ENCODE measurements around the gene DAPK2.
A peak's percentile ranks its signal among the peaks of the same experiment; 100 is the strongest.
"Not testable (repeated sequence)": the region's sequence is repeated elsewhere in the genome, so short reads cannot be mapped to it uniquely, and the experiment has no call there.

Gene DAPK2

GRCh38 chr15:64046421-64047153, at the start of gene DAPK2:
Gene DAPK2 (minus strand): TSS chr15:64046485. CDS start chr15:64040261, 6,224 bp downstream.
- DNase-seq: peak in 45 of 51 donors; percentile 8 to 85 (median 45)

- no peak for DNase-seq
Measured at GRCh38 chr15:64095431-64095794, 49.1 kb upstream of the DAPK2 start.

DNA sequence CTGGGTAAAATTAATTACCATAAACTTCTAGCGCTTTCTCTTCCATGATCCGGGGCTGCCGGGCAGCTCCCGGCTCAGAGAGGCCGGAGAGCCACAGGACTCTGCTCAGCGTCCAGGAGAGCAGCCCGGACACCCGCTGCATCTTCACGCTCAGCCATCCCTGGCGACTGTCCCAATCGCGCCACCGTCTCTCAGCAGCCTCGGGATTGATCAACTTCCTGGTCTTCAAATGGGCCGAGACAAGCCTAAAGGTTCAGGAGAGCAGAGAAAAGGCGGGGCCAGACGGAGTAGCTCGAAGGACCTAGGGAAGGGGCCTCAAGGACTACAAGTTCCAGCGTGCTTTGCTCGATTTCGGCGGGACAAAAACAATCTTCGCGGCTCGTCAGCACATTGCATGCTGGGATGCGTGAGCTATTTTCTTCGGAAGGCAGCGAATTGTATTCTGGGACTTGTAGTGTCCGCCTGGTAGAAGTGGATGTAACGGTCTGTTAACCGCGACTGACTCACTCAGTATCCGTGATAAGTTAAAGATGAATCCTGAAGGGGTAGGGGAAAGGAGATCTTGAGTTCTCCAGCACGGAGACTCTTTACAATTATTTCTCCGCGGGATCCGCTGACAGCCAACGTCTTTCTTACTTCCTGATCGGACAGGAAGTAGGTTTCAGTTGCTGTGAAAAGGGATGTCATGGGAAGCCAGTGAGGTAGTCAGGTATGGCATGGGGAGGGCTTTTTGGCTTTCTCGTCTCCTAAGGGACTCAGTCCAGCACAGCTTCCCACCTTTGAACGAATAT, 47.5 kb upstream of the DAPK2 start, which contains the start of gene CIAO2A:
Gene CIAO2A (minus strand): TSS at position 212 of the 791 bp plus-strand sequence. CDS start 70 bp downstream, at position 142.
- peak; percentile 61 to 97 (median 90) for DNase-seq

- peak in 11 of 51 donors; percentile 12 to 58 (median 37) for DNase-seq
Measured at GRCh38 chr15:64092864-64093626, 46.8 kb upstream of the DAPK2 start.

DNA sequence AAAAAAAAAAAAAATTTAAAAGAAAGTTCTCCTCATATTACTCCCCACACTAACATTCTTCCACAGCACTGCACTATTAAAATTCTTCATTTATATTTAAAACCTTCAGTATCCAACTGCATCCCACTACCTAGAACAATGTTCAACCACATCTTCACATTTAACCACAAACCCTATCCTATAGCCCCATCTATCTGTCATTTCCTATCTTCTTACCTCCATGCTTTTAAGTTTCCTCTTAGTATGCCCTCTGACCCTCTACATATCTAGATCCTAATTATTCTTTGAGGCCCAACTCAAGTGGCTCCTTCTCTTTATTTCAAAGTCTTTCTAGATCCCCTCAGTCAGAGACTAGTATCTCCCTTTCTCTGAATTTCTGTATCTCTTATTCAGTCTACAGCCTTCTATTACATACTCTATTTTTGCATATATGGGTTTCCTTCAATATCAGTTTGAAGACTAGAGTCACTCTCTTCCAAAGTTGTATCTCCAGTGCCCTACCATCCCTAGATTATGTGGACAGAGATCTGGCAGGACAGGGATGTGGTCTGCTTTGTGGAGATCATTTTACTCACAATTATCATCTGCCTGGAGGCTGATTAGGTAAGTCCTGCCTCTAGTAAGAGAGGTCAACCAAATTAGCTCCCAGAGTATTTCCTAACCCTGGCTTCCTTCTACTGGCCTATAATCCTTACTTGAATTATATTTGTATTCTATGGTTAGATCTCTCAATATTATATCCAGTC, 46.0 kb upstream of the DAPK2 start:
- DNase-seq: no peak

GRCh38 chr15:64090527-64090926, 44.2 kb upstream of the DAPK2 start:
- peak in 1 of 51 donors; percentile 5 for DNase-seq

GRCh38 chr15:64089543-64090280, 43.4 kb upstream of the DAPK2 start:
- DNase-seq: no peak

GRCh38 chr15:64082757-64083156, 36.5 kb upstream of the DAPK2 start:
- DNase-seq: no peak

DNA sequence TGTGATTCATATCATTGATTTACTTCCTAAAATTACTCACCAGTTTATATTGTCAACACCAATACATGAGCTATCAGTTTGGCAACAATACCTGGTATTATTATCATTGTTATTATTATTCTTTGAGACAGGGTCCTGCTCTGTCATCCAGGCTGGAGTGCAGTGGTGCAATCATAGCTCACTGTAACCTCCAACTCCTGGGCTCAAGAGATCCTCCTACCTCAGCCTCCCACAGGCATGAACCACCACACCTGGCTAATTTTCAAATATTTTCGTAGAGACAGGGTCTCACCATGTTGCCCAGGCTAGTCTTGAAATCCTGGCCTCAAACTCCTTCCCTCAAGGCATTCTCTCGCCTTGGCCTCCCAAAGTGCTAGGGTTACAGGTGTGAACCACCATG, 27.2 kb upstream of the DAPK2 start:
- DNase-seq: not testable (repeated sequence)

GRCh38 chr15:64072812-64073211, 26.5 kb upstream of the DAPK2 start:
- no peak for DNase-seq

GRCh38 chr15:64071931-64072765, 25.9 kb upstream of the DAPK2 start:
- no peak for DNase-seq

DNA sequence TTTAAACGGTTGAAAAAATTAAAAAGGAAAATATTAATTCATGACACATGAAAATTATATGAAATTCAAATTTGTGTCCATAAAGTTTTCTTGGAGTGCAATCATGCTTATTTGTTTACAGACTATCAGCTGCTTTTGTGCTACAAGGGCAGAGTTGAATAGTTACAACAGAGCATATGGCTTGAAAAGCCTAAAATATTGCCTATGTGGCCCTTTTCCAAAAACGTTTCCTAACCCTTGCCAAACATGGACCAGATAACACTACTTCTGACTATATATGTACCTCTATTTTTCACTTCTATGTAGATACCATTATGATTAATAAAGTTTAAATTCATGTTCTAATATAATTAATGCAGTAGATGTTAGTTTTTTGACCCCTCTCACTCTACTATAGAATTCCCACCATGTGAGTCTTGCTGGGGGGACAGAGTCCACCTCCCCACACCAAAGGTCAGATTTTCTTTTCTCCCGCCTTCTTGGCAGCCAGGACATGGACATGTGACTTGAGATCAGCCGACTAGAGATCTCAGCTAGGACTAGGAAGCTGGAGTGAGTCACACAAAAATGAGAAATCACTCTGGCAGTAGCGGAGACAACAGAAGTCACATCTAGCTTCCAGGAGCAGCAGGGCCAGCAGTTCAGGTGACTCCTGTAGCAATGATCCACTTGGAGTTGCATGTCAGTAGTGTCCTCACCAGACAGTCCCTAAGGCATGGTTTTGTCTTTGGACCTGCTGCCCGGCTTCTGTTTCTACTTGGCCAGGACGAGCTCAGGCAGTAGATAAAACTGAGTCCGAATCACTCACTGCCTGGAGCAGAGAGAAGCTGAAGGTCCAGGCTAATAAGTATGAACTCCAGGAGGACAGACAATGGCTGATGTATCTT, 24.9 kb upstream of the DAPK2 start:
- peak in 9 of 51 donors; percentile 3 to 36 (median 17) for DNase-seq

DNA sequence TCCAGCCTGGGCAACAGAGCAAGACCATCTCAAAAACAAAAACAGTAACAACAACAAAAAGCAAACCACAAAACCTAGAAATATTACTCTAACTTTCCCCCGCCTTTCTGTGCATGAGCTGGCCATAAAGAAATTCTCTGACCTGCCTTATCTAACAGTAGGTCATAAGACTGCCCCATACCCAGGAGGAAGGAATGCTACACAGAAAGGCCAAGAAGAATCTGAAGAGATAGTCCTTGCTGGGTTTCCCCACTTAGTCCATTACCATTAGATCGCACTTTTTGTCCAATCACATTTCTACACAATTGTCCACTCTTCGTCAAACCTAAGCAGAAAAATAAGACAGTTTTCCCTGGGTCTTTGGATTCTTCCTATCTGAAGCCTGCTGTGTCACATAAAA, 23.8 kb upstream of the DAPK2 start:
- DNase-seq: no peak

GRCh38 chr15:64068133-64068532, 21.8 kb upstream of the DAPK2 start:
- DNase-seq: no peak

DNA sequence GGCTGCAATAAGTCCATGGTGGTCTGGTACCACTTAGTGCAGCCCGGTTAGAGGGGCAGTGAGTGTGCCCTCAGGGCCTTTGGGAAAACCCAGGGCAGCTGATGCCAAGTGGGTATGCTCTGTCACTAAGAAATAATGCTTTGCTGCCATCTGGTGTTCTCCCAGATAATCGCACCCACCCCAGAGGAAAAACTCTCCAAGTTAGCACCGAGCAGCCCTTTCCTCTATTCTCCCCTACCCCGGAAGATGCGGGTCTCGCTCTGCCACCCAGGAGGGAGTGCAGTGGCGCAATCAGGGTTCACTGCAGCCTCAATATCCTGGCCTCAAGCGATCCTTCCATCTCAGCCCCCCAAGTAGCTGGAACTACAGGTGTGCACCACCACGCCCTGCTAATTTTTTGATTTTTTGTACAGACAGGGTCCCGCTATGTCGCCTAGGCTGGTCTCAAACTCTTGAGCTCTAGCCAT, 21.3 kb upstream of the DAPK2 start:
- peak in 43 of 51 donors; percentile 8 to 74 (median 32) for DNase-seq

DNA sequence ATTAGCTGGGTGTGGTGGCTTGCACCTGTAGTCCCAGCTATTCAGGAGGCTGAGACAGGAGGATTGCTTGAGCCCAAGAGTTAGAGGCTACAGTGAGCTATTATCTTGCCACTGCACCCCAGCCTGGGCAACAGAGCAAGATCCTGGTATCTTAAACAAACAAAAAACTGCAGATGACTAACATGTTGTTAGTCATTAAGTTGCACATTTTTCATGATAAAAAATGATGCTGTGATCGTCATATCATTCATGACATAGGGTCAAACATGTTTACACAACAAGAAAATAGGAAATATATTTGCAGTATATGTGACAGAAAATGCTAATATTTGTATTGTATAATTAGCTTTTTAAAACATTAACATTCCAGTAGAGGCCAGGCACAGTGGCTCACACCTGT, 20.2 kb upstream of the DAPK2 start:
- no peak for DNase-seq

DNA sequence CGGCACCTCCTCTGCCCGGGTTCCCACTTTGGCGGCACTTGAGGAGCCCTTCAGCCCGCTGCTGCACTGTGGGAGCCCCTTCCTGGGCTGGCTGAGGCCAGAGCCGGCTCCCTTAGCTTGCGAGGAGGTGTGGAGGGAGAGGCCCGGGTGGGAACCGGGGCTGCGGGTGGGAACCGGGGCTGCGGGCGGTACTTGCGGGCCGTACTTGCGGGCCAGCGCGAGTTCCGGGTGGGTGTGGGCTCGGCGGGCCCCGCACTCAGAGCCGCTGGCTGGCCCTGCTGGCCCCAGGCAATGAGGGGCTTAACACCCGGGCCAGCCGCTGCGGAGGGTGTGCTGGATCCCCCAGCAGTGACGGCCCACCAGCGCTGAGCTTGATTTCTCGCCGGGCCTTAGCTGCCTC, 14.4 kb upstream of the DAPK2 start:
- no peak for DNase-seq

DNA sequence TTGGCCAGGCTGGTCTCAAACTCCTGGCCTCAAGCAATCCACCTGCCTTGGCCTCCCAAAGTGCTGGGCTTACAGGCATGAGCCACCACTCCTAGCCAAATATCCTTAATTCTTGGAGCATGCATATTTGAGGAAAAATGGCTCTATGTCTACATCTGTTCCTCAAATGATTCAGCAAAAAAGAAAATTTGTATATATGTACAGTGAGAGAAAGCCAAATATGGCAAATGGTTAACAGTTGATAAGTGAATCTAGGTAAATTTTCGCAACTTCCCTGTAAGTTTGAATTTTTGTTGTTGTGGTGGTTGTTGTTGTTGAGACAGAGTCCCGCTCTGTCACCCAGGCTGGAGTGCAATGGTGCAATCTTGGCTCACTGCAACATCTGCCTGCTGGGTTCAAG, 12.8 kb upstream of the DAPK2 start:
- DNase-seq: not testable (repeated sequence)

Data from hypothalamus (tissue), 51 donors.